ENCODE data around the gene OBSCN.
A peak's percentile ranks its signal among the peaks of the same experiment; 100 is the strongest.

The OBSCN gene

GRCh38 chr1:228376262-228376628, 168.4 kb downstream of the OBSCN start:
- no peak for TF ChIP-seq CTCF (conservative IDR thresholded peaks at IDR 0.05)
- H3K27ac ChIP-seq: no peak overlapping the region

- TF ChIP-seq CTCF (conservative IDR thresholded peaks at IDR 0.05): no peak
- no peak overlapping the region for H3K27ac ChIP-seq
These were observed 169.1 kb downstream of the OBSCN start for GRCh38 chr1:228376651-228377631.

GRCh38 chr1:228377664-228378089, 169.8 kb downstream of the OBSCN start:
- no peak overlapping the region for H3K27ac ChIP-seq
- no peak for TF ChIP-seq CTCF (conservative IDR thresholded peaks at IDR 0.05)

GRCh38 chr1:228378090-228378872, 170.4 kb downstream of the OBSCN start:
- peak; percentile 48 for TF ChIP-seq CTCF (conservative IDR thresholded peaks at IDR 0.05)
- H3K27ac ChIP-seq: peak overlapping the region; percentile 34; the same call in 1 of the 2 replicates

DNA sequence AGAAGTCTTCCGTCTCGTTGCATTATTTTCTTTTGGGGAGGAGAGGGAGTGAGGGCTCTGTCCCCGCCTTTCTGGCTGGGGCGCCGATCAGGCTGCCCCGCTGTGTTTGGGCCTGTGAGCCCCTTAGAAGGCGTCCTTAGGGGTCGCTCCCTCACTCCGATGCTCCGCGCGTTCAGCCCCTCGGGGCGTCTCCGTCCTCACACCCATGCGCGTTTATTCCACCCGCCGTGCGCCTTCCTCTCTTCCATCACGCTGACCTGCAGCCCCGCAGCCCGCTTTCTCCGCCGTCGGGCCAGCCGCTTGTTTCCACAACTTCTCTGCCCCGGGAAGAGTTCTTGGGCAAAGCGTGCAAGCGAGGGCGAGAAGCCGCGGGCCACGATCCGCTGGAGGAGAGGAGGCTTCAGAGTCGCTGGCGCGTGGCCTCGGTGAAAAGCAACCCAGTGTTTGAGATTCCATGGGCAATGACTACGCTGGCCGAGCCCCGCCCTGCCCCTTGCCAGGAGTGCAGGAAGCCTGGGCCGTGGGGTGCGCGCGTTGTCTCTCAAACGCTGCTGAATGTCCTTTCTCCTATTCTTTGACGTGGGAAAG, 171.1 kb downstream of the OBSCN start:
- peak overlapping the region; percentile 34; the same call in 1 of the 2 replicates for H3K27ac ChIP-seq

GRCh38 chr1:228379666-228380065, 171.8 kb downstream of the OBSCN start:
- H3K27ac ChIP-seq: no peak overlapping the region
- TF ChIP-seq CTCF (conservative IDR thresholded peaks at IDR 0.05): no peak

More for the DNA sequence above, 171.1 kb downstream of the OBSCN start:
- TF ChIP-seq CTCF (conservative IDR thresholded peaks at IDR 0.05): 0 out of 2 replicates have a peak, but pooled peaks have one; percentile 6

DNA sequence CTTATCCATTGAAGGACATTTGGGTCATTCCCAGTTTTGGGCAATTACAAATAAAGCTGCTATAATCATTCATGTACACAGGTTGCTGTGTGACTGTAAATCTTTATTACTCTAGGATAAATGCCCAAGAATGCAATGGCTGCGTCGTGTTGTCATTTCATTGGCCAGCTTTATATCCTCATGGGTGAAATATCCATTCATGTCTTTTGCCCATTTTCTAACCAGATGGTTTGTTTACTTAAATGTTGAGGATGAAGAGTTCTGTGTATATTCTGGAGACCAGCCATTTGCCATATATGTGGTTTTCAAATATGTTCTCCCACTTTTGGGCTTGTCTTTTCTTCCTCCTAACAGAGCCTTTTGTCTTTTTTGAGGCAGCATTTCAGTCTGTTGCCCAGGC, 173.5 kb downstream of the OBSCN start:
- H3K27ac ChIP-seq: no peak overlapping the region
- no peak for TF ChIP-seq CTCF (conservative IDR thresholded peaks at IDR 0.05)

Measured in VCaP (cell line).